Skeletal muscle satellite cell (primary cell): ENCODE measurements around the gene CEBPE. TPM values are rescaled to one million over a fixed set of nuclear protein-coding genes. Genes with fewer than 3 reads are reported as not detected.

Experiments used
- H3K27me3 ChIP-seq: 2 replicates; pipeline ENCODE4 v1.7.0; 2013; ENCODE audit warnings: low read length; ENCODE audit not compliant: control insufficient read depth, insufficient read depth
- H3K36me3 ChIP-seq: 2 replicates; pipeline ENCODE4 v1.7.0; 2013; ENCODE audit warnings: mild to moderate bottlenecking, control low read depth, low read length; ENCODE audit not compliant: insufficient read depth
- H3K4me1 ChIP-seq: 2 replicates; pipeline ENCODE4 v1.7.0; 2013; ENCODE audit warnings: low read length; ENCODE audit not compliant: control insufficient read depth, insufficient read depth
- H3K4me2 ChIP-seq: 2 replicates; pipeline ENCODE4 v1.7.0; 2013; ENCODE audit warnings: mild to moderate bottlenecking, low read length
- H3K4me3 ChIP-seq: 2 replicates; pipeline ENCODE4 v1.7.0; 2013; ENCODE audit warnings: low read length
- H3K9ac ChIP-seq: 2 replicates; pipeline ENCODE4 v1.7.0; 2013; ENCODE audit warnings: mild to moderate bottlenecking, low read depth, low read length, moderate library complexity
- H3K9me3 ChIP-seq: replicated peaks from 2 replicates; pipeline ENCODE4 v1.7.0; 2013; ENCODE audit warnings: mild to moderate bottlenecking, control low read depth, low read length
- total RNA-seq: library from RNA; depleted of rRNA; stranded (reverse); fragments of >200 nt; gene quantifications from 2 replicates; pipeline ENCODE4 v1.2.3, GENCODE V29; 2012; rRNA removed

The CEBPE gene
- total RNA-seq, result not detected in 2 replicates

DNA sequence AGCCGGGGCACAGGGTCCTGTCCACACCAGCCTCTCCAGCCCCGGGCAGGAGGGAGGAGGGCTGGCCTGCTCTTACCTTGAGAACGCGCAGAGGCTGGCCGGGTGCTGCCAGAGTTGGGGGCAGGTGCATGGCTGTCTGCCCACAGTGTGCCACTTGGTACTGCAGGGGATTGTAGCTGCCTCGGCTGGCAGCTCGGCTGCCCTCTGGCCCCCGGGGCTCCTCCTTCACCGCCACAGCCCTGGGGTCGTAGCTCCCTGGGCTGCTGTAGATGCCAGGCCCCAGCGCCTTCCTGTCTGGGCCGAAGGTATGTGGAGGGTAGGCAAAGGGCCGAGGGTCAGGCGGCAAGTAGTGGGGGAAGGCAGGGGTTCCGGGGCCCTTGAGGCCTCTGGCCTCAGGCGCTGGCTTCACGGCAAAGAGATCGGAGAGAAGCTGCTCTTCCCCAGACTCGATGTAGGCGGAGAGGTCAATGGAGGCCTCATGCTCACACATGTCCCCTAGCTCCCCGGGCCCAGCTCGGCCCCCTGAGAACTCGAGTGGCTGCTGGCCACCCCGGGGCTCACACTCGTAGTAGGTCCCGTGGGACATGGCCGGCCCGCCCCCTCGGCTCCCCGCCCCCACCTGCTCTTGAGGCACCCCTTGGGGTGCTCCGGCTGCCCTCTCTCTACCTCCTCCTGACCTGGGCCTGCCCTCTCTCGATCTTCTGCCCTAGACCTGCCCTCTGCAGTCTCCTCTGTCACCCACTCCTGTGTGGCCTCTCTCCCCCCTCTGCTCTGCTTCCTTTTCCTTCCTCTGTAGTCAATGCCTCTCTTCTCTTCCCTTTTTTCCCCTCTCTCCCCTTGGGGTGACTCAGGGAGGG, at the start of gene CEBPE:
Gene CEBPE, minus strand, starts transcription at position 750 of the 857 bp plus-strand sequence. Its CDS starts 164 bp downstream, at position 586.
- H3K9me3 ChIP-seq, result no peaks in the 10 kb centered on the region
- no peak within 1 kb of the TSS for H3K9ac ChIP-seq
- H3K4me1 ChIP-seq, result peaks cover 32% of the 10 kb centered on the region
- no peak within 1 kb of the TSS for H3K4me3 ChIP-seq
- peaks cover 6% of the 10 kb centered on the region for H3K27me3 ChIP-seq
- no peaks in the 10 kb centered on the region for H3K36me3 ChIP-seq
- no peak within 1 kb of the TSS for H3K4me2 ChIP-seq

DNA sequence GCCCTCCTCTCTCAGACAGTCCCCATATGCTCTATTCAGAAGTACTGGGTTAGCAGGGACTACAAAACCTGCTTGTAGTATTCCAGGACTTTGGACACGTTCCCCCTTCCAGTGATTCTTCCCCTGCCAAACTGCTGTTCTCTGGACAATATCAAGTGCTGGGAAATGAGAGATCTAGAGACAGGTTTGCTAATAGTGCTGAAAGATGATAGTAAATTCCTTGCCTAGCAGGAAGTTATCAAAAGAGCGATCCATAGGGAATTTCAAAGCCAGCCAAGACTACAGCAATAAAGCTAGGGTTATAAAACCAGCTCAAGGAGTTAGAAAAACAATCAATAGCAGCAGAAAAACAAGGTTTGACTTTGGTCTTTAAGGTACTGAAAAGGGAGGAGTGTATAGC, 49.2 kb upstream of the CEBPE start:
- Histone ChIP-seq H3K4me1 (peaks cover 19% of the 10 kb centered on the region), H3K9me3 (no peaks in the 10 kb centered on the region), H3K27me3 (peaks cover 38% of the 10 kb centered on the region), H3K9ac (no peak overlapping the region), H3K4me3 (no peak overlapping the region), H3K36me3 (no peaks in the 10 kb centered on the region), H3K4me2 (no peak overlapping the region)

DNA sequence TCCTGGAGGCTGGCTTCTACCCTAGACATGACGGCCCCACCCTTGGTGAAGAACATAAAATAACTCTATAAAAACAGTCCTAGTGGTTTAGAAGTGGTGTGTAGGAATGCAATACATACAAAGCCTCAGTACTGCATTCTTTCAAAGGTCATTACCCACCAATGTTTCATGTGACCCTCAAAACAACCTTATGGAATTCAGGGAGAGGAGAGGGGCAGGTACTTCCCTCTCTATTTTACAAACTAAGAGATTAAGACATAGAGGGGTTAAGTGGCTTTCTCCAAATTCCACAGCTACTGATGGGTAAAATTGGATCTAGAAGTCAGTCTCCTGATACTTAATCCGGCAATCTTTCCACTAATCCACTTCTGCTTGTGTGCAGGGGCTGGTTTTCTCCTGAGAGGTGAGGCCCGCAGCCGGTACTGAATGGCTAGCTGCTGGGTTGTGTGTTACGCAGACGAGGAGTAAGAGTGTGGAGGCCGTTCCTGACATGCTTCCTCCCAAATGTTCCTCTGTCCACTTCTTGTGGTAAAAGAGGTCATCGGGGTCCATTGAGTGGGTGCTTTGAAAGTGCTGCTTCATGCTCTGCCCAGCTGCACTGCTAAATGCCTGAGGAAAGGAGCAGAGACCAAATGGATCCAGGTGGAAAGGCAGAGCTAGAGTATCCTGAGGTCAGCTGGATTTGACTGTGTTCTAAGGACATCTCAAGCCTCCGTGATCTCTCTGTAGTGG, 48.2 kb upstream of the CEBPE start:
- Histone ChIP-seq H3K4me3 (no peak overlapping the region), H3K9me3 (no peaks in the 10 kb centered on the region), H3K4me2 (no peak overlapping the region), H3K27me3 (peaks cover 29% of the 10 kb centered on the region), H3K4me1 (peaks cover 19% of the 10 kb centered on the region), H3K9ac (no peak overlapping the region), H3K36me3 (no peaks in the 10 kb centered on the region)

DNA sequence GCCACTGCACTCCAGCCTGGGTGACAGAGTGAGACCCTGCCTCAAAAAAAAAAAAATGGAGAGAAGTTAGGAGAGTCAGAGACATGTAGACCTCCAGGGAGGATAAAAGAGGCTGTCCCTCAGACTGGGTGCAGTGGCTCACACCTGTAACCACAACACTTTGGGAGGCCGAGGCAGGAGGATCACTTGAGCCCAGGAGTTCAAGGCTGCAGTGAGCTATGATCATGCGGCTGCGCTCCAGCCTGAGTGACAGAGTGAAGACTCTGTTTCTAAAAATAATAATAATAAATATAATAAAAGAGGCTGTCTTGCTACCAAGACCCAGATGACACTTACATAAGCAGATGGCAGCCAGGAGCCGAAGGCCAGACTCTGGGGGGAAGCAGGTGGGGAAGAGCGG, 45.9 kb upstream of the CEBPE start:
- peaks cover 24% of the 10 kb centered on the region for H3K27me3 ChIP-seq
- peaks cover 23% of the 10 kb centered on the region for H3K4me1 ChIP-seq
- no peak overlapping the region for H3K9ac ChIP-seq
- H3K9me3 ChIP-seq, result no peaks in the 10 kb centered on the region
- H3K36me3 ChIP-seq, result no peaks in the 10 kb centered on the region
- no peak overlapping the region for H3K4me2 ChIP-seq
- no peak overlapping the region for H3K4me3 ChIP-seq

DNA sequence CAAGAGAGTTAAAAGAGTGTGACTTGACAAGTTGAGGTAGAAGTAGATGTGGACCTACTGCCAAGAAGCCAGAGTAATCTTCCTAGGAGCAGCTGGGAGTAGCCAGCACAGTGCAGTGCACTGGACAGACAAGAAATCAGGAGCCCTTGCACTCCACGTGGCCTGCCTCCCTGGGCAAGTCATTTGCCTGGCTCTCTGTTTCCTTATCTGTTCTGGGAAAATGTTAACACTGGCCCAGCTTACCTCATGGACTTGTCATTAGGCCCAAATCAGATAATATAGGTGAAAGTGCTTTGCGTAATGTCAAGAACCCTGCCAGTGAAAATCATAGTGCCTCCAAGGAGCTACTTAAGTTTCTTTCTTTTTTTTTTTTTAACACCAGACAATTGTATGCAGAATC, 45.2 kb upstream of the CEBPE start:
- H3K4me1 ChIP-seq, result peaks cover 23% of the 10 kb centered on the region

DNA sequence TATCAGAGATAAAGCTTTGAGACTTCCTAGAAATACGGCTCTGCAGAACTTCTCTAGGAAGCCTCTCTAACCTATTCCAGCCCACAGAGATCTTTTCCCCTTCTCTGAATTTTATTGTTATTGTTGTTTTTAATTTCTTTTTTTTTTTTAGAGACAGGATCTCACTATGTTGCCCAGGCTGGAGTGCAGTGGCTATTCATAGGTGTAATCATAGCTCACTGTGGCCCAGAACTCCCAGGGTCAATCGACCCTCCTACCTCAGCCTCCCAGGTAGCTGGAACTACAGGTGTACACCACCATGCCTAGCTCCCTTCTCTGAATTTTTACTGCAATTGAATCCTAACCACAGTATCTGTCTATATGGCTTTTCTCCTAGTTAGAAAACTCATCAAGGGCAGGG, 44.8 kb upstream of the CEBPE start:
- Histone ChIP-seq H3K4me2 (no peak overlapping the region), H3K4me1 (peaks cover 23% of the 10 kb centered on the region), H3K36me3 (no peaks in the 10 kb centered on the region), H3K27me3 (peaks cover 26% of the 10 kb centered on the region), H3K9ac (no peak overlapping the region), H3K9me3 (no peaks in the 10 kb centered on the region), H3K4me3 (no peak overlapping the region)

More for the DNA sequence above, 45.2 kb upstream of the CEBPE start:
- H3K9me3 ChIP-seq, result no peaks in the 10 kb centered on the region
- peaks cover 24% of the 10 kb centered on the region for H3K27me3 ChIP-seq
- H3K9ac ChIP-seq, result no peak overlapping the region
- no peaks in the 10 kb centered on the region for H3K36me3 ChIP-seq
- H3K4me2 ChIP-seq, result no peak overlapping the region
- no peak overlapping the region for H3K4me3 ChIP-seq

DNA sequence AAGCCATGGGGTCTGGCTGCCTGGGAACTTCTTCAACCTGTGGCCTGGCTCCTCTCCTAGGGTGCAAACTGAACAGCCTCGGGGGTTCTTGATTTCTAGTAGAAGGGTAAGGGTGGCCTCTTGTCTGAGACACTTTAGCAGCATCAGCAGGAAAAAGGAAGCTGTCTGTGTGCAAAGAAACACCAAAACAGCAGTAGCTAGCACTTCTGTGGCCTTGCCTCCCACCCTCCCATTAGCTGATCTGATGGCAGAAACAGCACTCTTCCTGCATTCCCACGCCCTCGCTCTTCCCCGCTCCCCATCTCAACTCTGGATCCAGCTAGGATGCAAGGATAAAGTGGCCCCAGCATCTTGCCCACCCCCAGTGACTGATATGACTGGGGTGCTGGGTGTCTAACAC, 43.7 kb upstream of the CEBPE start:
- Histone ChIP-seq H3K4me1 (peaks cover 21% of the 10 kb centered on the region), H3K36me3 (no peaks in the 10 kb centered on the region), H3K9ac (no peak overlapping the region), H3K27me3 (peaks cover 21% of the 10 kb centered on the region), H3K4me3 (no peak overlapping the region), H3K9me3 (no peaks in the 10 kb centered on the region), H3K4me2 (no peak overlapping the region)

DNA sequence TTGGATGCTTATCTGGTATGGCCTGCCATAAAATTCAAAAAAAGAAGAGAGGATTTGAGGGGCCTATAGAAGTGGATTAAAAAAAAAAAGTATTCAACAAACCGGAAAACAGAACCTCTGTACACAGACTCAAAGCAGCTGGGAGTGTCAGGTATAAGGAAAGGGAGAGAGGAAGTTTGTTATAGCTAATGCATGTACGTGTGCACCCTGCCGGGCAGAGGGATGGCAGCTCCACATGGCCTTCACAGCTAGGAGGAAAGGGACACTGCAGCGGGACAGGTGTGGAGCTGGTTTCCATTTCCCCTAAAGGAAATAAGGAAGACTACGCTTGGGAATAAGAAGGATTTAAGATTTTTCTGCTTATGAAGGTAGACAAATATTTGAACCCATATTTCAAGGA, 43.0 kb upstream of the CEBPE start:
- no peaks in the 10 kb centered on the region for H3K9me3 ChIP-seq
- no peak overlapping the region for H3K4me3 ChIP-seq
- H3K9ac ChIP-seq, result no peak overlapping the region
- peaks cover 13% of the 10 kb centered on the region for H3K4me1 ChIP-seq
- peaks cover 14% of the 10 kb centered on the region for H3K27me3 ChIP-seq
- no peak overlapping the region for H3K4me2 ChIP-seq
- H3K36me3 ChIP-seq, result no peaks in the 10 kb centered on the region

DNA sequence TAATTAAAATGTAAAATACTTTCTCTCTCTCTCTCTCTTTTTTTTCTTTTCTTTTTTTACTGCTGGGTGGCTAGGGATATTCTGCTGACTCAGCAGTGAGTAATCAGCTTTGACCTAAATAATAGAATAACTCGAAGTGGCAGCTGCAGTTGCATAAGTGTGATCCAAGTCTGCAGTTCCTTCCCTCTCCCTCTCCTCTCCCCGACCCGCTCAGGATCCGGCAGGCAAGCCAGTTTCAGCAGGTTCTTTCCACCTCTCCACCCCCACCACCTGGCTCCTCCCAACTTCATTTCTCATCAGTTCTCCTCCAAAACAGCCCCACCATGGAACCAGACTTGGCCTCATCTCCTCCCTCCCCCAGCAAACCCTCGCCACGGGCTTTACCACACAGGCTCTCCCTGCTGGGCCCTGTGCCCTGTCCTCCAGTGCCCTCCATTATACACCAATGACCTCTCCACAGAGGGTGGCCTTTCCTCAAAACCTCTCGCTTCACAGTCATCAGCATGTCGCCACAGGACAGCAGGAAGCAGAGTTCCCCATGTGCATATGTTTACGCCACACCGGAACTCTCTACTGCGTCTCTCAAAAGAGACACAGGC, 42.0 kb upstream of the CEBPE start:
- Histone ChIP-seq H3K36me3 (no peaks in the 10 kb centered on the region), H3K4me3 (peak overlapping the region; percentile 2), H3K4me2 (peak overlapping the region; percentile 74), H3K9ac (peak overlapping the region; percentile 61), H3K27me3 (peaks cover 10% of the 10 kb centered on the region), H3K4me1 (peaks cover 9% of the 10 kb centered on the region), H3K9me3 (no peaks in the 10 kb centered on the region)

DNA sequence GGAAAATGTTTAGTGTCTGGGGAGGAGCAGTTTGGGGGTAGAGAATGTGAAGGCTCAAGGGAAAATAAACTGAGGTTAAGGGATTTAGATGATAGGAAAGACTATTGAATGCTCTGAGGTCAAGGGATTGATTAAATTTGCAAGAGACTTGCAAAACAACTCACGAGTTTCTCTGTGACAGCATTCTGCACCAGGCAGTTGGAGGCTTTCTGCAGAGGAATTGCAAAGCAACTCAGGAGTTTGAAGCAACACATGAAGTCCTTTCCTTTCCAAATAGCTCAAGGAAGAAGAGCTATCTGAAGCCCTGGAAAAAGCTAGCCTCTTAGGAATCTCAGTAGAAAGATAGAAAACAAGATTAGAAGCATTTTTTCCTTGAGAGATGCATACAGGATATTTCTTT, 40.5 kb upstream of the CEBPE start:
- Histone ChIP-seq H3K4me3 (no peak overlapping the region), H3K9ac (no peak overlapping the region), H3K4me1 (peaks cover 21% of the 10 kb centered on the region), H3K27me3 (peaks cover 3% of the 10 kb centered on the region), H3K9me3 (no peaks in the 10 kb centered on the region), H3K36me3 (no peaks in the 10 kb centered on the region), H3K4me2 (no peak overlapping the region)

DNA sequence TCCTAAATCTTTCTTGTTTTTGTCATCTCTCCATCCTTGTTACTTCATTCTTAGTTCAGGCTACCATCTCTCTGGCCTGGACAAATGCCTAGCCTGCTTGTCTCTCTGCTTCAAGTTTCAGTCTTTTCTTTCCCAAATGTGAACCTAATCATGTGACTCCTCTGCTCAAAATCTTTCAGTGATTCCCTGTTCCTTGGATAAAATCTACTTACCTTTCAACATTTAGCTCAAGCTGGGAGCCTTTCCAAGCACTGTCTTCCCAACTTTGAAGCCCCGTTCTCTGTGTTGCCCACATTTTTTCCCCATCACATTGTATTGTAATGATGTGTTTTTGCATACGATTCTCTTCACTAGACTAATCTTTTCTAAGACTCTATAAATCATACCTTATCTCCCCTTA, 39.7 kb upstream of the CEBPE start:
- Histone ChIP-seq H3K4me3 (no peak overlapping the region), H3K9ac (no peak overlapping the region), H3K36me3 (no peaks in the 10 kb centered on the region), H3K4me1 (peaks cover 29% of the 10 kb centered on the region), H3K4me2 (no peak overlapping the region), H3K9me3 (no peaks in the 10 kb centered on the region), H3K27me3 (peaks cover 3% of the 10 kb centered on the region)
